Naive B cell (primary cell): ENCODE results near the gene MBP. TPM values are rescaled to one million over a fixed set of nuclear protein-coding genes. Genes with fewer than 3 reads are reported as not detected.

ENCODE experiments used
- ATAC-seq, 2 donors: fragments of 150-1000 bp; cut with Tn5 transposase; 2 replicates each; pipeline ENCODE4 v1.10.0; 2021; ENCODE audit warnings: low read depth in 2 of 2, mild to moderate bottlenecking in 2 of 2, moderate library complexity in 2 of 2
- DNase-seq: peaks from one replicate; pipeline ENCODE4 v3.0.0; 2022
- H3K27ac Mint-ChIP-seq, 6 donors: one replicate each; pipeline ENCODE4 v1.8.0; 2020 to 2022; ENCODE audit warnings: mild to moderate bottlenecking in 6 of 6, mixed read lengths in 6 of 6, moderate library complexity in 5 of 6, inconsistent platforms in 2 of 6
- H3K27me3 Mint-ChIP-seq, 3 donors: one replicate each; pipeline ENCODE4 v1.8.0; 2021 to 2022; ENCODE audit warnings: mixed read lengths in 3 of 3, mild to moderate bottlenecking in 1 of 3
- H3K36me3 Mint-ChIP-seq, 2 donors: one replicate each; pipeline ENCODE4 v1.8.0; 2020 to 2022; ENCODE audit warnings: mixed read lengths in 2 of 2, inconsistent platforms in 1 of 2, mild to moderate bottlenecking in 1 of 2
- H3K4me1 Mint-ChIP-seq, 3 donors: one replicate each; pipeline ENCODE4 v1.8.0; 2020 to 2022; ENCODE audit warnings: mixed read lengths in 3 of 3, inconsistent platforms in 1 of 3, mild to moderate bottlenecking in 1 of 3, moderate library complexity in 1 of 3
- H3K4me3 Mint-ChIP-seq, 8 donors: one replicate each; pipeline ENCODE4 v1.8.0; 2020 to 2022; ENCODE audit warnings: mild to moderate bottlenecking in 8 of 8, mixed read lengths in 8 of 8, moderate library complexity in 8 of 8, inconsistent platforms in 2 of 8
- H3K9me3 Mint-ChIP-seq, 7 donors: one replicate each; pipeline ENCODE4 v1.8.0; 2020 to 2022; ENCODE audit warnings: mixed read lengths in 7 of 7, mild to moderate bottlenecking in 5 of 7, inconsistent platforms in 2 of 7, moderate library complexity in 1 of 7
- polyA plus RNA-seq, 6 donors: library from polyadenylated mRNA; unstranded; fragments of 300-500 nt; fragmentation: Illumina TruSeq; gene quantifications; one replicate each; pipeline ENCODE4 v1.2.3, GENCODE V29; 2021; ENCODE audit warnings: low read depth in 6 of 6

MBP gene
- polyA plus RNA-seq, 6 donors from 2014 or later = 35.4 to 69.2 (median 66.6) TPM

DNA sequence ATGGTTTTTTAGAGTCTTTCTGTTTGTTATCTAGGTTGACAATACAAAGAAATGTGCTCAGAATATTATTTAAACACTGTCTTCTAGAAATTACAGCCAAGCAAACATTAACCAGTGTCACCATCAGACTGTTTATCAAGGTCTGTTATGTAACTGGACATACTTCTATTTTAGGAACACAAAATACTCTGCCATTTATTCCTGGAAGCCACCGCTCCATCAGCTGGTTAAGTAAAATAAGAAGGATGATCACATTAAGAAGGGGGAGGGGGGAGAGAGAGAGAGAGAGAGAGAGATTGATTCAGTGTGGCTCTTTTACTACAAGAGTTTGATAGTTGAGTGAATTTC is 47.9 kb downstream of the MBP start:
- peaks cover 38 to 71% (median 53%) of the 10 kb centered on the region in 3 donors for H3K4me1 Mint-ChIP-seq
- H3K36me3 Mint-ChIP-seq = no peaks in the 10 kb centered on the region
- no peak overlapping the region for H3K4me3 Mint-ChIP-seq
- H3K27ac Mint-ChIP-seq = peak overlapping the region in 1 of 6 donors; percentile 96
- no peaks in the 10 kb centered on the region for H3K9me3 Mint-ChIP-seq
- DNase-seq (no peak), ATAC-seq (no peak)
- H3K27me3 Mint-ChIP-seq = no peaks in the 10 kb centered on the region

DNA sequence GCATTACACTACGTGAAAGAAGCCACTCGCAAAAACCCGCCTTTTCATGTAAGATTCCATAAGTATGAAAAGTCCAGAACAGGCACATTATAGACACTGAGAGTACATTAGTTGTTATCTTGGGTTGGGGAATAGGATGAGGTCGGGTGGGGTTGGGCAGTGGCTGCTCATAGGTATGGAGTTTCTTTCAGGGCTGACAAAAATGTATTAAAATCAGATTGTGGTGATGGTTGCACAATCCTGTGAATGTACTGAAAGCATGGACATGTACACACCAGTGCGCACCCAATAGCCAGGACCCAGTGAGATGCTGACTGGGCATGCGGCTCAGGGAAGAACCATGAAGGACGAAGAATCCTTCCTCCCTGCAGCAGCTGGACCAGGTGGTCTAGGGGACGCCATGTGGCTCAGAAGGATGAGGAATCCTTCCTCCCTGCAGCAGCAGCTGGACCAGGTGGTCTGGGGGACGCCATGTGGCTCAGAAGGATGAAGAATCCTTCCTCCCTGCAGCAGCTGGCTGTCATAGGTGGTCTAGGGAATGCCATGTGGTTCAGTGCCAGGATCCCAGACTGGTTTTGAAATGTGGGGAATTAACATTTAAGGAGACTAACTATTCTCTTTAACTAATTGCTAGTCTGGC is 50.1 kb downstream of the MBP start:
- Mint-ChIP-seq H3K27ac (peak overlapping the region; percentile 12 to 96 (median 80)), H3K9me3 (no peaks in the 10 kb centered on the region), H3K27me3 (no peaks in the 10 kb centered on the region), H3K4me1 (peaks cover 39 to 76% (median 56%) of the 10 kb centered on the region in 3 donors), H3K36me3 (no peaks in the 10 kb centered on the region), H3K4me3 (no peak overlapping the region)
- no peak for ATAC-seq
- DNase-seq = no peak

DNA sequence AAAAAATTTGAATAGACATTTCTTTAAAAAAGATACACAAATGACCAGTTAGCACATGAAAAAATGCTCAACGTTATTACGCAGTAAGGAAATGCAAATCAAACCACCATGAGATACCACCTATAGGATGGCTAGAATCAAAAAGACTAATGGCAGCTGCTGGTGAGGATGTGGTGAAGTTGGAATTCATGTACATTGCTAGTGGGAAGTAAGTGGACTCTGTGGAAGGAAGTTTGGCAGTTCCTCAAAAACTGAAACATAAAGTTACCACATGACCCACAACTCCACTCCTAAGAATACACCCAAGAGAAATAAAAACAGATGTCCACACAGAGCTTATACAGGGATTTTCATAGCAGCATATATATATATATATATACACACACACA is 51.2 kb downstream of the MBP start:
- no peak for ATAC-seq
- no peaks in the 10 kb centered on the region for H3K27me3 Mint-ChIP-seq
- peaks cover 44 to 71% (median 58%) of the 10 kb centered on the region in 3 donors for H3K4me1 Mint-ChIP-seq
- no peaks in the 10 kb centered on the region for H3K36me3 Mint-ChIP-seq
- peak overlapping the region in 1 of 8 donors; percentile 49 for H3K4me3 Mint-ChIP-seq
- peak overlapping the region; percentile 42 to 98 (median 96) for H3K27ac Mint-ChIP-seq
- H3K9me3 Mint-ChIP-seq = no peaks in the 10 kb centered on the region
- no peak for DNase-seq

DNA sequence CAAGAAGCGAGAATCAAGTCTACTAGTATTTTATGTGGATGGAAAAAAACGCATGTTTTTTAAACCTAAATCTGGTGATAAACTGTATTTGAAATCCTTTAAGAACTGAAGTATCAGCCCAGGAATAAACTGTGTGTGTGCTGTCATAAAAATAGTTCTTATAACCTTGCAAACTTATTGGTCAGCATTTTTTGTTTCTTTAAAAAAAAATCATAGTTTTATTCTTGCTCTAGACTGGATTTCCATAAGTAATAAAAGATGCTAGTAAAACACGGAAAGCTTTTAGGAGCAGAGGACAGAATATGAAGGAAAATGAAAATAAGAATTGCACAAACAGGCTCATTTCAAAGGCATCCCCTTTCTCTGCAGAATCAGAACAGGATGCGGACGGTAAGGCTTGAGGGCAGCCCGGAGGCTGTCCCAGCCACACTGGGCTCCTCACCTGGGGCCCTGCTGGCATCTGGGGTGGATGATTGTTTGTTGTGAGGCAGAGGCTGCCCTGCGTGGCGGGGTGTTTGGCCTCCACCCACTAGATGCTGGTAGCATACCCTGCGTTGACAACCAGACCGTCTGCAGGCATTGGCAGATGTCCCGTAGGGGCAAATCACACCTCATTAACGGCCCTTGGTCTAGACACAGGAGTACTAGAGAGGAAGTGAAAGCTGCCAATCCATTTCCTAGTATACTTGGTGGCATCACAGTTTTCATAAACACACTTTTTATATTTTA is 52.5 kb downstream of the MBP start:
- ATAC-seq (peak; percentile 97 to 98), DNase-seq (peak; percentile 86)
- Mint-ChIP-seq H3K27ac (peak overlapping the region; percentile 38 to 98 (median 96)), H3K36me3 (peaks cover 0 to 5% of the 10 kb centered on the region in 2 donors), H3K27me3 (no peaks in the 10 kb centered on the region), H3K4me3 (peak overlapping the region in 7 of 8 donors; percentile 15 to 83 (median 75)), H3K9me3 (no peaks in the 10 kb centered on the region), H3K4me1 (peaks cover 41 to 67% (median 64%) of the 10 kb centered on the region in 3 donors)

DNA sequence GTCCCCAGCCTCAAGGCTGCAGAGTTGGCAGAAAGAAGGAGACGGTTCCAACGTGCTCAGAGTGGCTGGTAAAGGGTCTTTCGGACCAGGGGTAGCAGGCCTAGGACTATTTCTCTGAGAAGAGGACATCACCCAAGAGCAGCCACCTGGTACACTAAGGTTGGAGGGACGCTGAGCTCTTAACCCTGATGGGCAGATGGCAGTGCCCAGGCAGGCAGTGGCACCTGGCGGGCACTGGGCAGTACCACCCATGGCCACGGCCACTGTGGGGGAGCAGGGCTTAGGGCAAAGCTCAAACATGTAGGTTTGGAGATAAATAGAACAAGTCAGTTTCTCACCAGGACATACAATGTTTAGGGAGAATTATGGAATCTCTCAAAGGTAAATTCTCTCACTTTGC is 53.5 kb downstream of the MBP start:
- Mint-ChIP-seq H3K4me1 (peaks cover 39 to 63% (median 63%) of the 10 kb centered on the region in 3 donors), H3K27ac (peak overlapping the region in 4 of 6 donors; percentile 42 to 96 (median 66)), H3K4me3 (peak overlapping the region in 1 of 8 donors; percentile 32), H3K27me3 (no peaks in the 10 kb centered on the region), H3K36me3 (peaks cover 5 to 6% of the 10 kb centered on the region in 2 donors), H3K9me3 (no peaks in the 10 kb centered on the region)
- DNase-seq = no peak
- ATAC-seq = no peak

DNA sequence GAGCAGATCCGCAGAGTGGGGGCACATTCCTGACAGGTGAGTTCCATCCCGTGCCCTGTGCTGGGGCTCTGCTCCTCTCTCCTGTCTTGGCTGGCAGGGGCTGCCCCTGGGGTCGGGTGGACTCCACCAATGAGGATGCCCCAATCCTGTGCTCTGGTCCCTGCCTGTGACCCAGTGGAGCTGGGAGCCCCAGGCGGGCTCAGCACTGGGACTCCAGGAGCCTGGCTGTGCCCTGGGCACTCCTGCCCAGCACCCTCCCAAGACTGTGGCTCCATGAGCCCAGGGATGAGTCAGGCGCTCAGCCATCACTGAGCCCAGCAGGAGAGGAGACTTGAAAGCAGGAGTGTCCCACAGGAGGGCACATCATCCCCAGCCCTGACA is 53.9 kb downstream of the MBP start:
- ATAC-seq (no peak), DNase-seq (no peak)
- Mint-ChIP-seq H3K4me1 (peaks cover 35 to 63% (median 62%) of the 10 kb centered on the region in 3 donors), H3K4me3 (peak overlapping the region in 1 of 8 donors; percentile 32), H3K27me3 (no peaks in the 10 kb centered on the region), H3K9me3 (no peaks in the 10 kb centered on the region), H3K27ac (peak overlapping the region in 4 of 6 donors; percentile 42 to 96 (median 66)), H3K36me3 (peaks cover 5 to 7% of the 10 kb centered on the region in 2 donors)

DNA sequence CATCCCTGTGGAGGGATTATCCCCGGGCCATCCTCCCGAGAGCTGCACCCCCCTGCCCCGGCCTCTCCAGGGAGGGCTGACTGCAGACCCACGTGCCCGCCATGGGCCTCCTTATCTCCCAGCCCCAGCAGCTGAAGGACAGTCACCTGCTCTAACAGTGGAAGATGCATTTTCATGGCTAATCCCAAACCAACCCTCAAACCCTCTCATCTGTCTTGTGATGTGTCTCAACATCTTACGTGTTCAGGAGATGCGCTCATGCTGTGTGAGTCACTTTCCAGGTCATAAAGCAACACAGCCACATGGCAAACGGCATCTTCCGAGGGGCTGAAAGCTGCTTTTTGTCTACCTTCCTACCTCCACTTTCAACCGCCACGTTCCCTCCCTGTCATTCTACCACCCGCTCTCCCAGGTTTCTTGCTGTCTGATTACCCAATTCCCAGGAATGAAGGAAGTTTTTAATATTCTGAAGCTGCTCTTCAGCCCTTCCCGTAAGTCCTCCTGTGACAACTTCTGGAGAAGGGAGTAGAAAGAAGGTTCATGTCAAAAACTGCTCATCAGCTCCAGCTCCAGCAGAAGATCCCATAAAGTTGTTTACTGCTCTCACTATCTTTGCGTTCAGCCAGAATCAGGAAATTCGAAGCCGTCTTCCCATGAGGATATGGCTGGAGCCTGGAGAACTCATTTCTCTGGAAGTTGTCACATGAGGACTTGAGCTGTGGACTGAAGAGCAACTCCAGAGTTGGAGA is 54.5 kb downstream of the MBP start:
- Mint-ChIP-seq H3K4me3 (no peak overlapping the region), H3K27ac (peak overlapping the region in 4 of 6 donors; percentile 37 to 96 (median 56)), H3K27me3 (no peaks in the 10 kb centered on the region), H3K4me1 (peaks cover 32 to 61% (median 60%) of the 10 kb centered on the region in 3 donors), H3K36me3 (peaks cover 5 to 7% of the 10 kb centered on the region in 2 donors), H3K9me3 (no peaks in the 10 kb centered on the region)
- DNase-seq (no peak), ATAC-seq (no peak)

DNA sequence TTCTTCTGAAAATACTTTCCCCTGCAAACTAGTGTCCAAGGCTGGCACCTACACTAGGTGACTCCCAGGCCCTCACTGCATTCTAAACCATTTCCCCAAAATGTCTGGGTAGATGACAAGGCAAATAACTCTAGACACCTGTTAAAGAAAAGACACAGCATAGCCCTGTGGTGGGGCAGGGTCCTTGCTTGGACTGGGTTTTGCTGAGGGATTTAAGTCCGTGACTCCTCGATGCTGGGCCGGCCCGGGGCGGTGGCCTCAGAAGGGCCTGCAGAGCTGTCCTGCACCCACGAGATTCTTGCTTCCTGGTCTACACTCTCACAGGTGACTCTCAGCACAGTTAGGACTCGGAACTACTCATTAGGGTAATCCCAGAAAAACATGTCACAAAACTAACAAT is 55.2 kb downstream of the MBP start:
- no peaks in the 10 kb centered on the region for H3K27me3 Mint-ChIP-seq
- DNase-seq (no peak), ATAC-seq (no peak)
- H3K27ac Mint-ChIP-seq = peak overlapping the region in 3 of 6 donors; percentile 7 to 96 (median 42)
- H3K4me1 Mint-ChIP-seq = peaks cover 31 to 56% (median 56%) of the 10 kb centered on the region in 3 donors
- no peaks in the 10 kb centered on the region for H3K9me3 Mint-ChIP-seq
- H3K36me3 Mint-ChIP-seq = peaks cover 5 to 7% of the 10 kb centered on the region in 2 donors
- peak overlapping the region in 1 of 8 donors; percentile 52 for H3K4me3 Mint-ChIP-seq

DNA sequence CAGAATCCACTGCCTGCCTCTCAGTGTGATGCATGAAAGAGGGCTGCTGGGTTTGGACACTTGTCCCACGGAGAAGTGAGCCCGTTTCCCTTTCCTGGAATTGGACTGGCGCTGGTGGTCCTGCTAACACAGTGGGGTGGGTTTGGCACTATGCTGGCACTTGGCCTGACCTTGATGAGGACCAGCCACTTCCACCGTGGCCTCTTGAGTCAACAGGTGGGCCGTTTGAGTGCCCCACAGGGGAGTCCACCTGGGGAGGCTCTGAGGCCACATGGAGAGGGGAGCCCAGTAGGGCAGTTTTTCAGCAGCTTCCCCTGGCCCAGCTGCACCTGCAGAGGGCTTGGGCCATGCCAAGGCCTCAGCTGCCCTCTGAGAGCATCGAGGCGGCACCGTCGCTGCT is 56.5 kb downstream of the MBP start:
- DNase-seq = no peak
- H3K36me3 Mint-ChIP-seq = peaks cover 5 to 7% of the 10 kb centered on the region in 2 donors

DNA sequence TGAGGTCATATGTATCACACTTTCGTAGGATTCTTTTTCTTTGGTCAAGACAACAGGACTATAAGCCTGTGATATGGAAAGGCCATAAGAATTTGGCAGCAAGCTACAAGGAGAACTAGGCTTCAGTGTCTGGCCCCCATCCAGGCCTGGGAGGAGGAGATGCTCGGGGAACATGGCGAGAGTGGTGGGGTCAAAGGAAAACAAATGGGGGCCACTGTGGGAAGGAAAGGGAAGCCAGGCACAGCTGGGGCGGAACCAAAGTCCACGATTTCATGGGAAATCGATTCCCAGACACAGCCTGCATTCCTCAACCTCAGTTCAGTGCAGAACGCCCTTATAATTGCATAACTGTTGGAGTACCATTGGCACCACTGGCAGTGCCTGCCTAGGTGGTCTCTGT is 58.2 kb downstream of the MBP start:
- peaks cover 5 to 7% of the 10 kb centered on the region in 2 donors for H3K36me3 Mint-ChIP-seq
- H3K27ac Mint-ChIP-seq = peak overlapping the region in 2 of 6 donors; percentile 69 to 83
- DNase-seq = no peak
- no peaks in the 10 kb centered on the region for H3K9me3 Mint-ChIP-seq
- H3K27me3 Mint-ChIP-seq = no peaks in the 10 kb centered on the region
- H3K4me1 Mint-ChIP-seq = peaks cover 29 to 41% (median 38%) of the 10 kb centered on the region in 3 donors
- ATAC-seq = no peak
- H3K4me3 Mint-ChIP-seq = no peak overlapping the region

More for the DNA sequence above, 56.5 kb downstream of the MBP start:
- Mint-ChIP-seq H3K4me3 (no peak overlapping the region), H3K4me1 (peaks cover 26 to 48% (median 43%) of the 10 kb centered on the region in 3 donors), H3K27ac (peak overlapping the region in 1 of 6 donors; percentile 42), H3K9me3 (no peaks in the 10 kb centered on the region), H3K27me3 (no peaks in the 10 kb centered on the region)
- no peak for ATAC-seq

DNA sequence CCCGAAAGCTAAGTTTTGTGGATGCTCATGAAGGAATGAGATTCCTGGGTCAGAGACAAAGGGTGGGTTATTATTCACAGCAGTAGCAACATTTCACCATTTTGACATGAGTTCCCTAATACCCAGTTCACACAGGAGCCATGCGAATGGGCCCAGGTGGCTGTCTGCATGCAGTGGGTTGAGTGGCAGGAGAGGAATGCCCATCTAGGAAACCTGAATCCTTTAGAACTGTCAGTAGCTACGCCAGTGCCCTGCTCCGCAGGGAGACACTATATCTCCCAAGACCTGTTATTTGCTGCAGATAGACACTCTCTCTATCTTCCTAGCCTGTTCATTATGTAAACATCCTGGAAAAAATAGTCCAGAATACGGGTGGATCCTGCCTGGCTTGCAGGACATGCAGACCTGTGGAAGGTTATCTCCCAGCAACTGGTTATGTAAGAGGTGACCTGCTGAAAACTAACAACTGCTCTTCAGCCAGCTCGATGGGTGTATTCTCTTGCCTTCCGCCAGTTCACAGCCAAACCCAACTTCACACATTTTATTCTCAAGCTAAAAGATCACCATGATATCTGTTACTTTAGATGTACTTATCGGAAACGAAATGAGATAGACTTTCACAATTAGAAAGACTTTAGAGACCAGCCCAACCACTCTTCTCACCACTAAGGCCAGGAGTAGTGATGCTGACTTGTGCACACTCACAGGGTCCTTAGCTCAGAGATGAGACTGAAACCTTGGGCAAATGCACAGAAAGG is 59.1 kb downstream of the MBP start:
- Mint-ChIP-seq H3K4me3 (peak overlapping the region in 1 of 8 donors; percentile 42), H3K4me1 (peaks cover 34 to 45% (median 37%) of the 10 kb centered on the region in 3 donors), H3K27ac (peak overlapping the region in 3 of 6 donors; percentile 58 to 83 (median 61)), H3K27me3 (no peaks in the 10 kb centered on the region), H3K9me3 (no peaks in the 10 kb centered on the region), H3K36me3 (peaks cover 5 to 7% of the 10 kb centered on the region in 2 donors)
- no peak for DNase-seq
- no peak for ATAC-seq

DNA sequence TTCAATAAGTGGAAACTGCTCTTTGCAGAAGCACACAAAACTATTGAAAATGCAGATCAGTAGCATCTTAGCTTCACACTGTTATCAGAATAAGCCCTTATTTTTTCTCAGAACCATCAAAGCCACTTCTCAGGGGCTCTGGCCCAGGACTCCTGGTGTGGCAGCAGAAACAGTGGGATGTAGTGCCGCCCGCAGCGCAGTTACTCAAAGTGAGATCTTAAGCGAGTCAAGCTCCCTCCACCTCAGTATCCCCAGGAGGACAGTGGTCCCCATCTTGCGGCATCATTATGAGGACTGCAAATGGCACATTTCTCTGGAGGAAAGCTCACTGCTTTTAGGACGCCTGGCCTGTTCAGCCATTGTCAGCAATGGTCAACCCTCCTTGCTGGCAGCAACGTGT is 60.0 kb downstream of the MBP start:
- Mint-ChIP-seq H3K4me3 (no peak overlapping the region), H3K27ac (peak overlapping the region in 3 of 6 donors; percentile 62 to 77 (median 76)), H3K9me3 (no peaks in the 10 kb centered on the region), H3K36me3 (peaks cover 5 to 7% of the 10 kb centered on the region in 2 donors), H3K27me3 (no peaks in the 10 kb centered on the region), H3K4me1 (peaks cover 41 to 49% (median 42%) of the 10 kb centered on the region in 3 donors)
- no peak for DNase-seq
- ATAC-seq = no peak
